ENCODE measurements around the gene BDKRB2.

Gene BDKRB2

GRCh38 chr14:96176811-96177211, 27.8 kb upstream of the BDKRB2 start:
- DNase-seq (ENCODE audit: low spot score), result no peak

- no peak for DNase-seq (ENCODE audit: low spot score)
Observed at GRCh38 chr14:96177766-96178375, 26.8 kb upstream of the BDKRB2 start.

DNA sequence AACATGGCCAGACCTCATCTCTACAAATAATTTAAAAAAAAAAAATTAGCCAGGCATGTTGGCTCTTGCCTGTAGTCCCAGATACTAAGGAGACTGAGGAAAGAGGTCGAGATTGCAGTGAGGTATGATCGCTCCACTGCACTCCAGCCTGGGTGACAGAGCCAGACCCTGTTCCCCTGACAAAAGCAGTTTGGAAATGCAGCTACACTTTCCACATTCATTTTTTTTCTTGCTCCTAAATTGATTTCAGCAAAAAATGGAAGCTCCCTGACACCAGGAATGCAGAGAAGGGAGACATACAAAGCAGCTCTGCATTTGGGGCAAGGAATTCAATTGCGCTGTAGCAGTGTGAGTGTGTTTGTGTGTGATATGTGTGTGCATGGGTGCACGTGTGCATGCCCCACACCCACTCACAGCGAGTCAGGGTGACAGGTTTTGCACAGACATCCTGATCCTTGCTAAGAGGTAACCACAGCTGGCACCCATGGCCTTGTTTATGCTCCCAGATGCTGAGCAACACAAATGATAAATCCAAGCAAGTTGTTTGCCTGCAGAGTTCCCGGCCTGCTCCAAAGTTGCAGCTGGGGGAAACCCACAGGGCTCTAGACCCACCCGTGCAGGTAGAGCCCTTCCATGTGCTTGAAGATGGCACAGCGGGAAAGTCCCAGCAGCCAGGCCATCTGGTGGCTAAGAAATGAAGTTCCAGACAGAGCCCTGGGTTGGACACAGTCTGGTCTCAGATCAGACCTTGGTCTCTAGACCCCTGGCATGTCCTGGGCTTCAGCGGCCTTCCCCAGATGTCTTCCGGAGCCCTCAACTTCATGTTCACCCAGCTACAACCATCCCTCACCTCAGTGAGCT, 25.9 kb upstream of the BDKRB2 start:
- no peak for DNase-seq (ENCODE audit: low spot score)

DNA sequence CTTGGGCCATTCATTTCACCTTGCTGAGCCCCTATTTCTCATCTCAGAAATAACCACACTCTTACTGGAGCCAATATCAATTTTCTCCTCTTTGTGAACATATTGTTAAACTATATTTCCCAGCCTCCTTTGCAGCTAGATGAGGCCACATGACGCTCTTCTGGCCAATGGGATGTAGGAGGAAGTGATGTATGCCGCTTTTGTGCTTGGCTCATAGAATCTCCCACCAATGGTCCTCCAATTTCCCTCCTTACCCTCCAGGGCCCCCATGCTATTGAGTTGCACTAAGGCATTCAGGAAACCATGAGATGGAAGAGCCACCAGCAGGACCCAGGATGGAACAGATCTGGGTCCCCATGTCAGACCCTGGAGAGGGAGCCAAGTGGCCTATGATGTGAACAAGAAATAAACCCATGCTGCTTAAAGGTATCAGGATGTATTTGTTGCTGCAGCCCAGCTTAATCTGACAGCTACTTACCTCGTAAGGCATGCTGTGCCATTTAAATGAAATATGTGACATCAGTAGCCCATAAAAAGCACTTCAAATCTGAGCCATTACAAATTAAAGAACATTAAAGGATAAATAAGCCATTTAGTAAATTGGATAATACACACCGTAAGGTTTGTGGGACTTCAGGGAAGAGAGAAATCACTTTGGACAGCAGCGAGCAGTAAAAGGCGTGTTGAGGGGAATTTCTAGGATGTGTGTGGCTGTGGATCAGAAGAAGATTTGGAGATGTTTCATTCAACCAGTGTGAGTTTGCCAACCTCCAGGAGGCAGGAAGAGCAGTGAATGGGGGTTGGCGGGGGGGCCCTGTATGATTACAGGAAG, 24.4 kb upstream of the BDKRB2 start:
- no peak for DNase-seq (ENCODE audit: low spot score)

- DNase-seq (ENCODE audit: low spot score), result no peak
Observed at GRCh38 chr14:96181186-96182056, 23.2 kb upstream of the BDKRB2 start.

DNA sequence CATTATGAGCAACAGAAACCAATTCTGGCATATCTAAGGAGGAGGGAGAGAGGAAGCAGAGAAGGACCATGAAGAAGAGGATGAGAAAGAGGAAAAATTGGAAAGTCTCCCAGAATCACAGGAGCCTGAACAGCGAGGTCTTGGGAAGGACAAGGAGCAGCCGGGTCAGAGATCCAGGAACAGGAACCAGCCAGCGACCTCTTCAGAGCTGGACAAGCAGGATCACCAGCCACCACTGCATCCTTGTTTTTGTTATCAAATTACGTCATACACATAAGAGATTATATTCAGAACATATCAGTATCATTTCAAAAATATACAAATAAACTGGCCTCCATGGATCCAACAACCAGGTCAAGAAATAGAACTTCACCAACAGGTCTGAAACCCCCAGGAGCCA, 22.1 kb upstream of the BDKRB2 start:
- no peak for DNase-seq (ENCODE audit: low spot score)

DNA sequence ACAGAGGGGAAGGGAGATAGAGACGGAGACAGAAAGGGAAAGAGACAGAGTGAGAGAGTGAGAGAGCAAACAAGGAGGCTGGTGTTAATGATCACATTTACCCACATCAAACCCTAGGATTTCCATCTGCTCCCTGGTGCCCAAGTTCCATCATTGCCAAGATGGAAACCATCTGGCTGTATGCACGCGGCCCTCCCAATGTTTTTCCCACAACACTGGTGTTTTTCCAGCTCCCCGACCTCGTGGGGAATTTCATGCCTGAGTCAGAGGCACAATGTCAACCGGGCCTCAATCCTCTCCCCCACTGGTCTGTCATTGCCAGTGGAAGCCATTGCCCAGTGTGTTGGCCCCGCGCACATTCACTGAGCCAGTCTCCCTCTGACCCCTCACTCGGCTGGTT, 19.9 kb upstream of the BDKRB2 start:
- no peak for DNase-seq (ENCODE audit: low spot score)

DNA sequence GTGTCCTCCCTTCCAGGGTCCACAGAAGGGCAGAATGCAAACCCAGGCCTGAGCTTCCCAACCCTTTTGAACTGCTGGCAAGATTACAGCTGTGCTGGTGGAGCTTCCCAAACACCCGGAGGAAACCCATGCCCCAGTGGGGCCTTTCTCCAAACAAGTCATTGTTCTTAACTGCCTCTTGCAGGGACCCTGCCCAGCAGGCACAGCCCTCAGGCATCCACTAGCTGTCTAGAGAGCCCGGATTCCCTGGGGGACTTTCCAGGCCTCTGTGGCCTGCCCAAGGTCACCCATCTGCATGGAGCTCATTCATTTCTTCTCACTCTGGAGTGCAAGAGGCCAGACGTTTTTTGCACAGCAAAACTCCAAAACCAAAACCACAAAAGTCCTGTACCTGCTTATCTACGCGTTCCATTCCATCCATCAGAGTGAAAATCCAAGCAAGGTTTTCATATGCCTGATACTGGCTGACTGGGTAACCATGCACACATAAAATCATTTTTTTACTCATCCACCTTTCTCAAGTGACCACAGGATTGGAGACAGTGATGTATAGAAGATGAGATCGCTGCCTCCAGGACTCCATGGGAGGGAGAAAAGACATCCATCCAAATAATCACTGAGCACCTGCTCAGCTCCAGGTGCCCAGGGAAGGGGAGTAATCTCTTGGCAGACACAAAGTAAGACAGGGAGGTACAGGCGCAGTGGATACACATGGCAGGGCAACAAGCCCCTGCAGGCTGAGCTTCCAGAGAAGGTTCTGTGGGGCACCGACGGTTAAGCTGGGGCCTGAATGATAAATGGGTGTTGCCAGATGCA, 17.2 kb upstream of the BDKRB2 start:
- no peak for DNase-seq (ENCODE audit: low spot score)

GRCh38 chr14:96189281-96189711, 15.3 kb upstream of the BDKRB2 start:
- no peak for DNase-seq (ENCODE audit: low spot score)

- no peak for DNase-seq (ENCODE audit: low spot score)
Observed at GRCh38 chr14:96191353-96191752, 13.3 kb upstream of the BDKRB2 start.

DNA sequence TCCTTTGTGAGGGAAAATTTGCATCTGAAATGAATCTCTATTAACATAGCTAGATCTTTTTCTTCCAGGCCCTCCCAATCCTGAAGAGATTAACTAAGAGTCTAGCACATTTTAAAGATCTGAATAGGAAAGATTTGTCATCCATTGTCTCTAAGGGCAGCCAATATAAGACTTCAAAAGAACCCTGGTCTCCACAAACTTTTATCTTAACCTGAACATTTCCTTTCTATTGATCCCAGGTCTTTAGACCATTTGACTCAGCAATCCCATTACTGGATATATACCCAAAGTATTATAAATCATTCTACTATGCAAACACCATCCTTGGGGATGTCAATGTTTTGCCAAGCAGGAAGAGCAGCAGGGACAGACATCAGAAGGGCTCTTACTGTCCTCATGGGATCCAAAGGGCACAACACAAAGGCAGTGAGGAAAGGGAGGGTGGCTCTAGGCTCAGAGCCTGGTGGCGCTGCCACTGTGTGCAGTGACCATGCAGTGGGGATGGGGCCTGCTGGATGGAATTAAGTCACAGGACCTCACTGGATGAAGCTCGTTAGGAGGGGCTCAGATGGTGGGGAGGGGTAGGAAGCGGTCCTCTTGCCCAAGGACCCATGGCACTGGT, 12.7 kb upstream of the BDKRB2 start:
- DNase-seq (ENCODE audit: low spot score), result no peak

DNA sequence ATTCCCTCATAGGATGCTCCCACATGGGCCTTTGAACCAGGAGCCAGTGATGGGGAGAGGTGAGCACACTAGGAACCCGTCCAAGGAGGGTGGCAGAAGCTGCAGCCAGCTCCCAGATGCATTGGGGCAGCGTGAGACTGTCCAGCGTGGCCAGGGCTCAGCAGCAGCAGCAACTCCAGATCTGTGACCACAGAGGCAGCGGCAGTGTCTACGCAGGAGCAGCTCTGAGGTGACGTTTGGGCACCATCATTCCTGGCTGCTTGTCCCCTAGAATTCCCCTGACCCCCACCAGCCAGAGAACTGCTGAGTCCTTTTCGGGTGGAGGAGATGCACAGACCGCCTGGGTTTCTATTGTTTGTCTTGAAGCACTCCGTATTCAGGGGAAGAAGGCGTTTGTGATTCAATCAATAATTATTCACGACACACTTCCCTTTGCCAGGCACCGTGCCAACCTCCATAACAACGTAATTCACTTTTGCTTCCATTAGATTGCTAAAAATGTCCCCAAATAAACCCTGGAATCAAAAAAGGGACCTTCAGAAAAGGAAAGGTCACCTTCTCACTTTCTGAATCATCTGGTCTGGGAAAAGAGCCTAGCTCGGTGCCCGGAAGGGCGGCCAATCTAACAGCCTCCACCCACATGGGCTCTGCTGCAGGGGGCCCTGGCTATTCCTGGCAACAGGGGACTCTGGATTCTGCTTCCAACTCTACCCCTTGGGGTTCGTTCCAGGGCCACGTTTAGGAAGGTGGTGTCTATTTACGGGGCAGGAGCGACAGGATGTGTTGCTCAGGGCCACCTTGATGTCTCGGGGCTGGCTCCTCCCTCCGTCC, 11.4 kb upstream of the BDKRB2 start:
- DNase-seq (ENCODE audit: low spot score), result no peak

GRCh38 chr14:96194262-96194656, 10.4 kb upstream of the BDKRB2 start:
- DNase-seq (ENCODE audit: low spot score), result no peak

- DNase-seq (ENCODE audit: low spot score), result no peak
Observed at GRCh38 chr14:96194657-96195431, 9.8 kb upstream of the BDKRB2 start.

DNA sequence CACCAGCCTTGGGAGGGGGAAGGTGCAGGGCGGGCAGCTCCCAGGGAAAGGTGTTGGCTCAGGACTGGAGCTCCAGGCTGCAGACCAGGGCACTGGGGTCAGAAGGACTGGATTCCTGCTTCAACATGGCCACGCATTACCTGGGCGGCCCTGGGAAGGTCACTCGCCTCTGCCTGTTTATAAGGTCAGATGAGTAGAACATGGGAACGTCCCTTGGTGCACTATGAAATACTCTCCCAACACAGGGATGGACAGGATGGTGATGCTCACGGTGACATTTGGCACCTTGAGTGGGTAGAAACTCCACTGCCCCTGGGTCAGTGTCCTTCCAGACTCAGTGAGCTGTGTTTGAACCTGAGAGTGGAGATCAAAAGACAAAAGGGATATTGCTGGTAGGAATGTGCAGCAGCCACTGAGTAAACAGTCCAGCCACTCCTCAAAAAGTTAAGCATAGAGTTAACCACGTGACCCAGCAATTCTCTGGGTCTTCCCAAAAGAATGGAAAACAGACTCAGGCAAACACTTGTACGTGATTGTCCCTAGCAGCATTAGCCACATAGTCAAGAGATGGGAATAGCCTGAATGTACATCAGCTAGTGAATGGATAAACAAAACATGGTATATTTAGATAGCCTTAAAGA, 9.1 kb upstream of the BDKRB2 start:
- no peak for DNase-seq (ENCODE audit: low spot score)

GRCh38 chr14:96197163-96197852, 7.3 kb upstream of the BDKRB2 start:
- DNase-seq (ENCODE audit: low spot score), result no peak

DNA sequence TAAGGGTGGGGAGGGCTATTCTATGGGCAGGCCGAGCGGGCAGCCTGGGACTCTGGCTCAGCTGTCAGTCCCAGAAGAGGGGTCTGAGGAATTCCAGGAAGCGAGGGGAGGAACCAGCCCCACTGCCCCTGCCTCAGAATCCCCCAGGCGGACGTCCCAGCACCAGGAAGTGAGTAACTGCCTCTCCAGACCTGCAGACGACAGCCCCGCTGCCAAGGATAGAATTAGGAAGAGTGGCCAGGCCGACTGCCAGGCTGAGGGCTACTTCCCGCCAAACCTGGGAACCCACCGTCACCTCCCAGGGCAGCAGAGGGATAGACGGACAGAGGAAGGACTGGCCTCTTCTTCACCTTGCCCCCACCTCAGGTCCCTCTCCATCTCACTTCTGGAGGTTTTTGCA, 6.7 kb upstream of the BDKRB2 start:
- no peak for DNase-seq (ENCODE audit: low spot score)

Measured in activated CD4-positive, alpha-beta T cell treated with anti-CD3 and anti-CD28 coated beads, Interleukin-2, Interleukin-4, amounts not matched to agents 100 ng/mL and 50 ng/mL, durations not matched to agents 16 hours and 8 hours (primary cell).